Breast epithelium (tissue), 4 donors: ENCODE measurements around the gene LPCAT4. TPM values are rescaled to one million over a fixed set of nuclear protein-coding genes. Genes with fewer than 3 reads are reported as not detected.
"Not testable (repeated sequence)": the region's sequence is repeated elsewhere in the genome, so short reads cannot be mapped to it uniquely, and the experiment has no call there.

Experiments used
- DNase-seq, 2 donors: peaks; one replicate each; pipeline ENCODE4 v3.0.0-alpha.2; 2019; ENCODE audit warnings: low spot score in 2 of 2
- H3K27ac ChIP-seq, 2 donors: fragments of 200-600 bp; sonication (generic) in 1 of 2; one replicate each; pipeline ENCODE4 v1.5.1; 2016 to 2019; ENCODE audit warnings: mild to moderate bottlenecking in 1 of 2
- H3K27me3 ChIP-seq, 2 donors: fragments of 200-600 bp; sonication (generic) in 1 of 2; one replicate each; pipeline versions ENCODE4 v1.5.1 to v1.6.0; 2017 to 2019; ENCODE audit warnings: control low read depth in 1 of 2, mild to moderate bottlenecking in 1 of 2
- H3K36me3 ChIP-seq: fragments of 200-600 bp; one replicate; pipeline ENCODE4 v1.5.1; 2019
- H3K4me1 ChIP-seq, 2 donors: fragments of 200-600 bp; sonication (generic); one replicate each; pipeline ENCODE4 v1.5.1; 2016 to 2019; ENCODE audit warnings: control low read depth in 1 of 2
- H3K4me3 ChIP-seq, 3 donors: fragments of 200-600 bp; sonication (generic); 1 replicate in 2 of 3; 2 replicates in 1 of 3; pipeline ENCODE4 v1.5.1; 2016 to 2019; ENCODE audit warnings: mild to moderate bottlenecking in 3 of 3, moderate library complexity in 2 of 3
- H3K9me3 ChIP-seq, 2 donors: fragments of 200-600 bp; sonication (generic) in 1 of 2; one replicate each; pipeline ENCODE4 v1.5.1; 2016 to 2019; ENCODE audit warnings: control low read depth in 1 of 2
- CTCF ChIP-seq, 3 donors: fragments of 450-650 bp; IDR thresholded peaks; one replicate each; pipeline ENCODE4 v1.5.1; 2016 to 2017; ENCODE audit warnings: antibody characterized with exemption in 3 of 3, mild to moderate bottlenecking in 3 of 3, moderate library complexity in 3 of 3
- POLR2A ChIP-seq: fragments of 450-650 bp; IDR thresholded peaks from one replicate; pipeline ENCODE4 v1.6.1; 2016; ENCODE audit warnings: antibody characterized with exemption, mild to moderate bottlenecking, moderate library complexity
- POLR2AphosphoS5 ChIP-seq, 3 donors: sonication (generic); formaldehyde crosslinking; IDR thresholded peaks; one replicate each; pipeline ENCODE4 v1.6.1; 2017; ENCODE audit warnings: antibody characterized with exemption in 3 of 3
- intact Hi-C: fragments of 100-400 bp; cut with DNase I; formaldehyde crosslinking; loops from one replicate; pipeline ENCODE4 v1.15.1; 2023; ENCODE audit warnings: low total_unique reads
- total RNA-seq, 3 donors: library from RNA; depleted of rRNA; stranded (reverse); fragments of >200 nt; gene quantifications; one replicate each; pipeline ENCODE4 v1.1.0, GENCODE V29; 2016

Gene LPCAT4
- total RNA-seq, 3 donors from 2014 or later: 10.7 to 16.4 (median 13.8) TPM

GRCh38 chr15:34376856-34377255 lies 9.9 kb upstream of the LPCAT4 start:
- H3K4me1 ChIP-seq: no peaks in the 10 kb centered on the region
- no peaks in the 10 kb centered on the region for H3K36me3 ChIP-seq
- no peak for DNase-seq
- no peak overlapping the region for H3K27ac ChIP-seq
- TF ChIP-seq POLR2A: no peak
- no peak for TF ChIP-seq POLR2AphosphoS5 (IDR thresholded peaks at IDR 0.05)
- no peak for TF ChIP-seq CTCF (IDR thresholded peaks at IDR 0.05)
- H3K4me3 ChIP-seq: no peak overlapping the region
- H3K27me3 ChIP-seq: no peaks in the 10 kb centered on the region
- H3K9me3 ChIP-seq: no peaks in the 10 kb centered on the region
- intact Hi-C loops: no loop called here

DNA sequence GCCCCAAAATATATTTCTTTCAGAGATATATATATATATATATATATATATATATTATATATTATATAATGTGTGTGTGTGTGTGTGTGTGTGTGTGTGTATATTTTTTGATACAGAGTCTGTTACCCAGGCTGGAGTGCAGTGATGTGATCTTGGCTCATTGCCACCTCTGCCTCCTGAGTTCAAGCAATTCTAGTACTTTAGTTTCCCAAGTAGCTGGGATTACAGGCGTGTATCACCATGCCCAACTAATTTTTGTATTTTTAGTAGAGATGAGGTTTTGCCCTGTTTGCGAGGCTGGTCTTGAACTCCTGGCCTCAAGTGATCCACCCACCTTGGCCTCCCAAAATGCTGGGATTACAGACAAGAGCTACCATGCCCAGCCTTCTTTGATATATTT lies 8.5 kb upstream of the LPCAT4 start:
- DNase-seq, H3K27ac ChIP-seq, H3K27me3 ChIP-seq, H3K9me3 ChIP-seq, H3K4me3 ChIP-seq, H3K36me3 ChIP-seq, intact Hi-C loops, H3K4me1 ChIP-seq: not testable (repeated sequence)

GRCh38 chr15:34374816-34375215 lies 7.8 kb upstream of the LPCAT4 start:
- no peaks in the 10 kb centered on the region for H3K4me1 ChIP-seq
- H3K4me3 ChIP-seq: no peak overlapping the region
- DNase-seq: no peak
- H3K9me3 ChIP-seq: no peaks in the 10 kb centered on the region
- intact Hi-C loops: no loop called here
- no peaks in the 10 kb centered on the region for H3K36me3 ChIP-seq
- TF ChIP-seq POLR2A: no peak
- TF ChIP-seq CTCF (IDR thresholded peaks at IDR 0.05): no peak
- no peak for TF ChIP-seq POLR2AphosphoS5 (IDR thresholded peaks at IDR 0.05)
- no peak overlapping the region for H3K27ac ChIP-seq
- H3K27me3 ChIP-seq: no peaks in the 10 kb centered on the region

- no peaks in the 10 kb centered on the region for H3K9me3 ChIP-seq
- TF ChIP-seq CTCF (IDR thresholded peaks at IDR 0.05) (no peak), POLR2A (no peak), POLR2AphosphoS5 (IDR thresholded peaks at IDR 0.05) (no peak)
- intact Hi-C loops: no loop called here
- H3K27ac ChIP-seq: no peak overlapping the region
- no peak for DNase-seq
- H3K36me3 ChIP-seq: no peaks in the 10 kb centered on the region
- no peaks in the 10 kb centered on the region for H3K4me1 ChIP-seq
- H3K4me3 ChIP-seq: no peak overlapping the region
- H3K27me3 ChIP-seq: no peaks in the 10 kb centered on the region
Measured at GRCh38 chr15:34373951-34374350, 7.0 kb upstream of the LPCAT4 start.

DNA sequence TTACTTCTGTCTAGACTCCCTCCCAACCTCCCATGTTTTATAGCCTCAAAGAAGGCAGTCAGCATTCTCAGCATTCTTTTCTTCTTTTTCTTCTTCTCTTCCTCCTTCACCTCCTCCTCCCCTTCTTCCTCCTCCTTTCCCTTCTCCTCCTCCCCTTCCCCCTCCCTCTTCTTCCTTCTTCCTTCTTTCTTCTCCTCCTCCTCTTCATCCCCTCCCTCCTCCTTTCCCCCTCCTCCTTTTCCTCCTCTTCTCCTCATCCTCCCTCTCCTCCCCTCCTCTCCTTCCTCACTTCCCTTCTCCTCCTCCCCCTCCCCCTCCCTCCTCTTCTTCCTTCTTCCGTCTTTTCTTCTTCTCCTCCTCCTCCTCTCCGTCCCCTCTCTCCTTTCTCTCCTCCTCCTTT lies 3.6 kb upstream of the LPCAT4 start:
- H3K4me3 ChIP-seq: no peak overlapping the region
- no peaks in the 10 kb centered on the region for H3K9me3 ChIP-seq
- no peak for DNase-seq
- H3K36me3 ChIP-seq: no peaks in the 10 kb centered on the region
- intact Hi-C loops: no loop called here
- H3K27me3 ChIP-seq: no peaks in the 10 kb centered on the region
- no peak for TF ChIP-seq POLR2A
- no peak for TF ChIP-seq CTCF (IDR thresholded peaks at IDR 0.05)
- no peak for TF ChIP-seq POLR2AphosphoS5 (IDR thresholded peaks at IDR 0.05)
- H3K4me1 ChIP-seq: peaks cover 0 to 1% of the 10 kb centered on the region in 2 donors
- no peak overlapping the region for H3K27ac ChIP-seq

DNA sequence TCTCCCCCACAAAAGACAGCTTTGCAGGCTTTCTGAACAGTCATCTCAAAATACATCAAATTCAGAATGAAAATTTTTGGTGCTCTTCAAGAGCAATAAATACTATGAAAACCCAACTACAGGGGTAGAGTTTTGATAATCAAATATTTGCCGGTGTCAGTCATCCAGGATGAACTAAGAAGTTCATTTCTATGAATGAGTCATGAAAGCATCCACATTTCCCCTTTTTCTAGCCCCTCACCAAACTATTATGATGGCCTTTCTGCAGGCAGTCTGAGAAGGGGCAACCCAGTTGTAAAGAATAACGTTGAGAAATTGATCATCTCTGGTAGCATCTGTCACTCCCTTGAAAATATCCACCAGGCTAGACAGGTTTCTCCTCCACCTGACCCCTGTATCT lies 3.1 kb upstream of the LPCAT4 start:
- no peak for TF ChIP-seq POLR2AphosphoS5 (IDR thresholded peaks at IDR 0.05)
- no peak for TF ChIP-seq POLR2A
- TF ChIP-seq CTCF (IDR thresholded peaks at IDR 0.05): no peak

More for the DNA sequence above, 3.1 kb upstream of the LPCAT4 start:
- H3K36me3 ChIP-seq: no peaks in the 10 kb centered on the region
- H3K4me1 ChIP-seq: peaks cover 0 to 4% of the 10 kb centered on the region in 2 donors
- no peaks in the 10 kb centered on the region for H3K9me3 ChIP-seq
- intact Hi-C loops: no loop called here
- DNase-seq: no peak
- H3K27me3 ChIP-seq: no peaks in the 10 kb centered on the region
- no peak overlapping the region for H3K27ac ChIP-seq
- H3K4me3 ChIP-seq: no peak overlapping the region
